GM23338 (cell line): ENCODE data around the gene MTRF1. TPM values are rescaled to one million over a fixed set of nuclear protein-coding genes. Genes with fewer than 3 reads are reported as not detected.

ENCODE experiments used
- ATAC-seq: fragments of 200-7000 bp; cut with Tn5 transposase; 3 replicates; pipeline ENCODE4 v1.9.1; 2020
- DNase-seq: peaks from one replicate; pipeline ENCODE4 v3.0.0-alpha.2; 2015; ENCODE audit warnings: low spot score
- H2AFZ ChIP-seq: fragments of 200-600 bp; sonication (generic); 2 replicates; pipeline ENCODE4 v1.8.0; 2016; ENCODE audit warnings: antibody characterized with exemption, mild to moderate bottlenecking, moderate library complexity
- H3F3A ChIP-seq: fragments of 200-600 bp; sonication (generic); replicated peaks from 2 replicates; pipeline ENCODE4 v1.8.0; 2017; ENCODE audit warnings: antibody characterized with exemption, mixed run types, low read depth
- H3K27ac ChIP-seq: fragments of 200-600 bp; sonication (generic); 2 replicates; pipeline ENCODE4 v1.6.1; 2016; ENCODE audit warnings: low read depth
- H3K27me3 ChIP-seq: fragments of 200-600 bp; sonication (generic); 2 replicates; pipeline ENCODE4 v1.8.0; 2016; ENCODE audit warnings: mild to moderate bottlenecking, mixed run types, moderate library complexity; ENCODE audit not compliant: insufficient read depth
- H3K36me3 ChIP-seq: fragments of 200-600 bp; sonication (generic); 2 replicates; pipeline ENCODE4 v1.8.0; 2016; ENCODE audit warnings: mild to moderate bottlenecking; ENCODE audit not compliant: insufficient read depth
- H3K4me1 ChIP-seq: fragments of 200-600 bp; sonication (generic); 2 replicates; pipeline ENCODE4 v1.8.0; 2016; ENCODE audit warnings: mild to moderate bottlenecking, moderate library complexity; ENCODE audit not compliant: insufficient read depth
- H3K4me2 ChIP-seq: fragments of 200-600 bp; sonication (generic); 2 replicates; pipeline ENCODE4 v1.7.1; 2017; ENCODE audit warnings: mixed run types
- H3K4me3 ChIP-seq: fragments of 200-600 bp; sonication (generic); 2 replicates; pipeline ENCODE4 v1.6.1; 2016; ENCODE audit warnings: mixed run types
- H3K79me2 ChIP-seq: fragments of 200-600 bp; sonication (generic); replicated peaks from 2 replicates; pipeline ENCODE4 v1.8.0; 2017; ENCODE audit warnings: mild to moderate bottlenecking; ENCODE audit not compliant: insufficient read depth
- H3K9me2 ChIP-seq: fragments of 200-600 bp; sonication (generic); 2 replicates; pipeline ENCODE4 v1.8.0; 2017; ENCODE audit not compliant: insufficient read depth
- H4K20me1 ChIP-seq: fragments of 200-600 bp; sonication (generic); replicated peaks from 2 replicates; pipeline ENCODE4 v1.8.0; 2017; ENCODE audit warnings: mild to moderate bottlenecking; ENCODE audit not compliant: insufficient read depth
- H3K27ac Mint-ChIP-seq: 2 replicates; pipeline ENCODE4 v1.8.0; 2020; ENCODE audit warnings: inconsistent platforms, mild to moderate bottlenecking, moderate library complexity, mixed read lengths
- H3K27me3 Mint-ChIP-seq: 3 replicates; pipeline ENCODE4 v1.8.0; 2022; ENCODE audit warnings: low read depth, mild to moderate bottlenecking, moderate library complexity, mixed read lengths, inconsistent platforms; ENCODE audit not compliant: insufficient read depth, poor library complexity
- H3K36me3 Mint-ChIP-seq: 3 replicates; pipeline ENCODE4 v1.8.0; 2021; ENCODE audit warnings: low read depth, mild to moderate bottlenecking, inconsistent platforms, moderate library complexity, mixed read lengths
- H3K4me1 Mint-ChIP-seq: 3 replicates; pipeline ENCODE4 v1.8.0; 2020; ENCODE audit warnings: mild to moderate bottlenecking, inconsistent platforms, mixed read lengths
- H3K4me3 Mint-ChIP-seq: 3 replicates; pipeline ENCODE4 v1.8.0; 2021; ENCODE audit warnings: moderate library complexity, mild to moderate bottlenecking, inconsistent platforms, mixed read lengths
- H3K9me3 Mint-ChIP-seq: 3 replicates; pipeline ENCODE4 v1.8.0; 2020; ENCODE audit warnings: moderate library complexity, mild to moderate bottlenecking, inconsistent platforms, mixed read lengths
- CREB1 ChIP-seq: fragments of 250-450 bp; sonication (Bioruptor Pico); IDR thresholded peaks from 2 replicates; pipeline ENCODE4 v1.5.0; 2020; ENCODE audit warnings: low read depth, mild to moderate bottlenecking, moderate library complexity
- EZH2 ChIP-seq: fragments of 200-600 bp; sonication (generic); IDR thresholded peaks from one replicate; pipeline ENCODE4 v1.8.0; 2017; ENCODE audit warnings: antibody characterized with exemption, mild to moderate bottlenecking, low read depth; ENCODE audit not compliant: unreplicated experiment
- EZH2phosphoT487 ChIP-seq: fragments of 200-600 bp; sonication (generic); IDR thresholded peaks from one replicate; pipeline ENCODE4 v1.8.1; 2018; ENCODE audit warnings: antibody characterized with exemption; ENCODE audit not compliant: unreplicated experiment
- JUNB ChIP-seq: IDR thresholded peaks from one replicate; pipeline ENCODE4 v1.6.1; 2016; ENCODE audit warnings: antibody characterized with exemption; ENCODE audit not compliant: unreplicated experiment
- NANOG ChIP-seq: IDR thresholded peaks from 2 replicates; pipeline ENCODE4 v1.6.1; 2016; ENCODE audit warnings: antibody characterized with exemption, borderline replicate concordance
- POLR2AphosphoS5 ChIP-seq: IDR thresholded peaks from 2 replicates; pipeline ENCODE4 v1.6.1; 2016; ENCODE audit warnings: antibody characterized with exemption, low read depth
- STAT1 ChIP-seq: IDR thresholded peaks from one replicate; pipeline ENCODE4 v1.6.1; 2016; ENCODE audit warnings: antibody characterized with exemption; ENCODE audit not compliant: unreplicated experiment
- ZNF114 ChIP-seq: fragments of 250-450 bp; sonication (Bioruptor Pico); IDR thresholded peaks from 2 replicates; pipeline ENCODE4 v1.5.0; 2020; ENCODE audit warnings: mild to moderate bottlenecking, moderate library complexity
- ZNF331 ChIP-seq: fragments of 250-450 bp; sonication (Bioruptor Pico); IDR thresholded peaks from 2 replicates; pipeline ENCODE4 v1.5.0; 2020; ENCODE audit warnings: low read depth, mild to moderate bottlenecking, moderate library complexity
- polyA plus RNA-seq: library from polyadenylated mRNA; unstranded; fragments of >200 nt; fragmentation: Nextera tagmentation; extraction: Ambion mirVana; gene quantifications from 2 replicates; pipeline ENCODE4 v1.2.1, GENCODE V29; 2016
- total RNA-seq: library from RNA; depleted of rRNA; stranded (reverse); fragments of >200 nt; shearing (Covaris generic); gene quantifications from 2 replicates; pipeline ENCODE4 v1.2.3, GENCODE V29; 2014
- TF ChIP-seq, protein P1 (sequence below): IDR thresholded peaks from 2 replicates; pipeline ENCODE4 v1.6.1; 2016; ENCODE audit warnings: antibody characterized with exemption
- TF ChIP-seq, protein P2 (sequence below), 2 experiments: fragments of 200-600 bp in 1 of 2; sonication (generic) in 1 of 2; conservative IDR thresholded peaks; 2 replicates each; pipeline versions ENCODE4 v1.5.1 to v1.6.1; 2016 to 2017; ENCODE audit warnings: antibody characterized with exemption in 2 of 2, low read depth in 2 of 2, mild to moderate bottlenecking in 2 of 2, moderate library complexity in 1 of 2
- TF ChIP-seq, protein P3 (sequence below): fragments of 250-450 bp; sonication (Bioruptor Pico); IDR thresholded peaks from 2 replicates; pipeline ENCODE4 v1.5.0; 2020; ENCODE audit warnings: mild to moderate bottlenecking, moderate library complexity
- TF ChIP-seq, protein P4 (sequence below): IDR thresholded peaks from one replicate; pipeline ENCODE4 v1.6.1; 2018; ENCODE audit warnings: antibody characterized with exemption; ENCODE audit not compliant: unreplicated experiment

MTRF1 gene
- total and polyA plus RNA-seq, 2 experiments from 2014 or later: 18.4 to 22.6 TPM

DNA sequence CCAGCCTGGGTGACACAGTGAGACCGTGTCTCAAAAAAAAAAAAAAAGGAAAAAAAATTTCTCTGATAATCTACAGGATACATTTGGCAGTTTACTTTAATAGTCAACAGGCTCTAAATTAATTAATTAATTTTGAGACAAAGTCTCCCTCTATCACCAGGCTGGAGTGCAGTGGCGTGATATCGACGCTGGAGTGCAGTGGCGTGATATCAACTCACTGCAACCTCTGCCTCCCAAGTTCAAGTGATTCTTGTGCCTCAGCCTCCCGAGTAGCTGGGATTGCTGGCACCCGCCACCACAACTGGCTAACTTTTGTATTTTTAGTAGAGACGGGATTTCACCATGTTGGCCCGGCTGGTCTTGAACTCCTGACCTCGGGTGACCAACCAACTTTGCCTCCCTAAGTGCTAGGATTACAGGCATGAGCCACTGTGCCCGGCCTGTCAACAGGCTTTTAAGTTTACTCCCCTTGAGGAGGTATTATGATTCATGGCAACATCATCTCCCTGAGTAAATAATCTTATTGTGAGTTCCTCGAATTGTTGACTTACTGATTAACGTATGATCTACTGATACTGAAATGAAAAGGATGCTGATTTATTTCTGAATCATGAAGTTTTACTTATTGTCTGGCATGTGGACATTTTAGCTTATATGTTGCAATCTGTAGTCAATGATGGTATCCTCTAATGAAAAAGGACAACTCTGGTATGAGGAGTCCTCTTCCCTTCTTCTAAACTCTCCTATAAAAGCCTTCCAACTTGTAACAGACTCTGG, 21.3 kb upstream of the MTRF1 start:
- TF ChIP-seq, protein P1, sequence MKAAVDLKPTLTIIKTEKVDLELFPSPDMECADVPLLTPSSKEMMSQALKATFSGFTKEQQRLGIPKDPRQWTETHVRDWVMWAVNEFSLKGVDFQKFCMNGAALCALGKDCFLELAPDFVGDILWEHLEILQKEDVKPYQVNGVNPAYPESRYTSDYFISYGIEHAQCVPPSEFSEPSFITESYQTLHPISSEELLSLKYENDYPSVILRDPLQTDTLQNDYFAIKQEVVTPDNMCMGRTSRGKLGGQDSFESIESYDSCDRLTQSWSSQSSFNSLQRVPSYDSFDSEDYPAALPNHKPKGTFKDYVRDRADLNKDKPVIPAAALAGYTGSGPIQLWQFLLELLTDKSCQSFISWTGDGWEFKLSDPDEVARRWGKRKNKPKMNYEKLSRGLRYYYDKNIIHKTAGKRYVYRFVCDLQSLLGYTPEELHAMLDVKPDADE: no peak
- TF ChIP-seq EZH2phosphoT487: no peak
- no peak for TF ChIP-seq NANOG
- TF ChIP-seq EZH2: no peak
- TF ChIP-seq, protein P2, sequence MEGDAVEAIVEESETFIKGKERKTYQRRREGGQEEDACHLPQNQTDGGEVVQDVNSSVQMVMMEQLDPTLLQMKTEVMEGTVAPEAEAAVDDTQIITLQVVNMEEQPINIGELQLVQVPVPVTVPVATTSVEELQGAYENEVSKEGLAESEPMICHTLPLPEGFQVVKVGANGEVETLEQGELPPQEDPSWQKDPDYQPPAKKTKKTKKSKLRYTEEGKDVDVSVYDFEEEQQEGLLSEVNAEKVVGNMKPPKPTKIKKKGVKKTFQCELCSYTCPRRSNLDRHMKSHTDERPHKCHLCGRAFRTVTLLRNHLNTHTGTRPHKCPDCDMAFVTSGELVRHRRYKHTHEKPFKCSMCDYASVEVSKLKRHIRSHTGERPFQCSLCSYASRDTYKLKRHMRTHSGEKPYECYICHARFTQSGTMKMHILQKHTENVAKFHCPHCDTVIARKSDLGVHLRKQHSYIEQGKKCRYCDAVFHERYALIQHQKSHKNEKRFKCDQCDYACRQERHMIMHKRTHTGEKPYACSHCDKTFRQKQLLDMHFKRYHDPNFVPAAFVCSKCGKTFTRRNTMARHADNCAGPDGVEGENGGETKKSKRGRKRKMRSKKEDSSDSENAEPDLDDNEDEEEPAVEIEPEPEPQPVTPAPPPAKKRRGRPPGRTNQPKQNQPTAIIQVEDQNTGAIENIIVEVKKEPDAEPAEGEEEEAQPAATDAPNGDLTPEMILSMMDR (conservative IDR thresholded peaks at IDR 0.05; ENCODE audit: low read depth in 2 of 2): no peak
- no peak for TF ChIP-seq CREB1 (CRISPR knock-in tag)
- TF ChIP-seq ZNF331 (CRISPR knock-in tag): no peak
- TF ChIP-seq ZNF114 (CRISPR knock-in tag): no peak
- TF ChIP-seq STAT1: no peak
- TF ChIP-seq, protein P3, sequence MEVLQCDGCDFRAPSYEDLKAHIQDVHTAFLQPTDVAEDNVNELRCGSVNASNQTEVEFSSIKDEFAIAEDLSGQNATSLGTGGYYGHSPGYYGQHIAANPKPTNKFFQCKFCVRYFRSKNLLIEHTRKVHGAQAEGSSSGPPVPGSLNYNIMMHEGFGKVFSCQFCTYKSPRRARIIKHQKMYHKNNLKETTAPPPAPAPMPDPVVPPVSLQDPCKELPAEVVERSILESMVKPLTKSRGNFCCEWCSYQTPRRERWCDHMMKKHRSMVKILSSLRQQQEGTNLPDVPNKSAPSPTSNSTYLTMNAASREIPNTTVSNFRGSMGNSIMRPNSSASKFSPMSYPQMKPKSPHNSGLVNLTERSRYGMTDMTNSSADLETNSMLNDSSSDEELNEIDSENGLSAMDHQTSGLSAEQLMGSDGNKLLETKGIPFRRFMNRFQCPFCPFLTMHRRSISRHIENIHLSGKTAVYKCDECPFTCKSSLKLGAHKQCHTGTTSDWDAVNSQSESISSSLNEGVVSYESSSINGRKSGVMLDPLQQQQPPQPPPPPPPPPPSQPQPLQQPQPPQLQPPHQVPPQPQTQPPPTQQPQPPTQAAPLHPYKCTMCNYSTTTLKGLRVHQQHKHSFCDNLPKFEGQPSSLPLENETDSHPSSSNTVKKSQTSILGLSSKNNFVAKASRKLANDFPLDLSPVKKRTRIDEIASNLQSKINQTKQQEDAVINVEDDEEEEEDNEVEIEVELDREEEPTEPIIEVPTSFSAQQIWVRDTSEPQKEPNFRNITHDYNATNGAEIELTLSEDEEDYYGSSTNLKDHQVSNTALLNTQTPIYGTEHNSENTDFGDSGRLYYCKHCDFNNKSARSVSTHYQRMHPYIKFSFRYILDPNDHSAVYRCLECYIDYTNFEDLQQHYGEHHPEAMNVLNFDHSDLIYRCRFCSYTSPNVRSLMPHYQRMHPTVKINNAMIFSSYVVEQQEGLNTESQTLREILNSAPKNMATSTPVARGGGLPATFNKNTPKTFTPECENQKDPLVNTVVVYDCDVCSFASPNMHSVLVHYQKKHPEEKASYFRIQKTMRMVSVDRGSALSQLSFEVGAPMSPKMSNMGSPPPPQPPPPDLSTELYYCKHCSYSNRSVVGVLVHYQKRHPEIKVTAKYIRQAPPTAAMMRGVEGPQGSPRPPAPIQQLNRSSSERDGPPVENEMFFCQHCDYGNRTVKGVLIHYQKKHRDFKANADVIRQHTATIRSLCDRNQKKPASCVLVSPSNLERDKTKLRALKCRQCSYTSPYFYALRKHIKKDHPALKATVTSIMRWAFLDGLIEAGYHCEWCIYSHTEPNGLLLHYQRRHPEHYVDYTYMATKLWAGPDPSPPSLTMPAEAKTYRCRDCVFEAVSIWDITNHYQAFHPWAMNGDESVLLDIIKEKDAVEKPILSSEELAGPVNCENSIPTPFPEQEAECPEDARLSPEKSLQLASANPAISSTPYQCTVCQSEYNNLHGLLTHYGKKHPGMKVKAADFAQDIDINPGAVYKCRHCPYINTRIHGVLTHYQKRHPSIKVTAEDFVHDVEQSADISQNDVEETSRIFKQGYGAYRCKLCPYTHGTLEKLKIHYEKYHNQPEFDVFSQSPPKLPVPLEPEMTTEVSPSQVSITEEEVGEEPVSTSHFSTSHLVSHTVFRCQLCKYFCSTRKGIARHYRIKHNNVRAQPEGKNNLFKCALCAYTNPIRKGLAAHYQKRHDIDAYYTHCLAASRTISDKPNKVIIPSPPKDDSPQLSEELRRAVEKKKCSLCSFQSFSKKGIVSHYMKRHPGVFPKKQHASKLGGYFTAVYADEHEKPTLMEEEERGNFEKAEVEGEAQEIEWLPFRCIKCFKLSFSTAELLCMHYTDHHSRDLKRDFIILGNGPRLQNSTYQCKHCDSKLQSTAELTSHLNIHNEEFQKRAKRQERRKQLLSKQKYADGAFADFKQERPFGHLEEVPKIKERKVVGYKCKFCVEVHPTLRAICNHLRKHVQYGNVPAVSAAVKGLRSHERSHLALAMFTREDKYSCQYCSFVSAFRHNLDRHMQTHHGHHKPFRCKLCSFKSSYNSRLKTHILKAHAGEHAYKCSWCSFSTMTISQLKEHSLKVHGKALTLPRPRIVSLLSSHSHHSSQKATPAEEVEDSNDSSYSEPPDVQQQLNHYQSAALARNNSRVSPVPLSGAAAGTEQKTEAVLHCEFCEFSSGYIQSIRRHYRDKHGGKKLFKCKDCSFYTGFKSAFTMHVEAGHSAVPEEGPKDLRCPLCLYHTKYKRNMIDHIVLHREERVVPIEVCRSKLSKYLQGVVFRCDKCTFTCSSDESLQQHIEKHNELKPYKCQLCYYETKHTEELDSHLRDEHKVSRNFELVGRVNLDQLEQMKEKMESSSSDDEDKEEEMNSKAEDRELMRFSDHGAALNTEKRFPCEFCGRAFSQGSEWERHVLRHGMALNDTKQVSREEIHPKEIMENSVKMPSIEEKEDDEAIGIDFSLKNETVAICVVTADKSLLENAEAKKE (CRISPR knock-in tag): no peak
- TF ChIP-seq POLR2AphosphoS5: no peak
- TF ChIP-seq JUNB: no peak
- TF ChIP-seq, protein P4, sequence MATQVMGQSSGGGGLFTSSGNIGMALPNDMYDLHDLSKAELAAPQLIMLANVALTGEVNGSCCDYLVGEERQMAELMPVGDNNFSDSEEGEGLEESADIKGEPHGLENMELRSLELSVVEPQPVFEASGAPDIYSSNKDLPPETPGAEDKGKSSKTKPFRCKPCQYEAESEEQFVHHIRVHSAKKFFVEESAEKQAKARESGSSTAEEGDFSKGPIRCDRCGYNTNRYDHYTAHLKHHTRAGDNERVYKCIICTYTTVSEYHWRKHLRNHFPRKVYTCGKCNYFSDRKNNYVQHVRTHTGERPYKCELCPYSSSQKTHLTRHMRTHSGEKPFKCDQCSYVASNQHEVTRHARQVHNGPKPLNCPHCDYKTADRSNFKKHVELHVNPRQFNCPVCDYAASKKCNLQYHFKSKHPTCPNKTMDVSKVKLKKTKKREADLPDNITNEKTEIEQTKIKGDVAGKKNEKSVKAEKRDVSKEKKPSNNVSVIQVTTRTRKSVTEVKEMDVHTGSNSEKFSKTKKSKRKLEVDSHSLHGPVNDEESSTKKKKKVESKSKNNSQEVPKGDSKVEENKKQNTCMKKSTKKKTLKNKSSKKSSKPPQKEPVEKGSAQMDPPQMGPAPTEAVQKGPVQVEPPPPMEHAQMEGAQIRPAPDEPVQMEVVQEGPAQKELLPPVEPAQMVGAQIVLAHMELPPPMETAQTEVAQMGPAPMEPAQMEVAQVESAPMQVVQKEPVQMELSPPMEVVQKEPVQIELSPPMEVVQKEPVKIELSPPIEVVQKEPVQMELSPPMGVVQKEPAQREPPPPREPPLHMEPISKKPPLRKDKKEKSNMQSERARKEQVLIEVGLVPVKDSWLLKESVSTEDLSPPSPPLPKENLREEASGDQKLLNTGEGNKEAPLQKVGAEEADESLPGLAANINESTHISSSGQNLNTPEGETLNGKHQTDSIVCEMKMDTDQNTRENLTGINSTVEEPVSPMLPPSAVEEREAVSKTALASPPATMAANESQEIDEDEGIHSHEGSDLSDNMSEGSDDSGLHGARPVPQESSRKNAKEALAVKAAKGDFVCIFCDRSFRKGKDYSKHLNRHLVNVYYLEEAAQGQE: no peak
- no peaks in the 10 kb centered on the region for H3K79me2 ChIP-seq
- H3F3A ChIP-seq: no peaks in the 10 kb centered on the region
- no peaks in the 10 kb centered on the region for H3K27me3 ChIP-seq
- H3K9me2 ChIP-seq: peaks cover 6% of the 10 kb centered on the region
- Mint-ChIP-seq H3K4me1 (peaks cover 17% of the 10 kb centered on the region), H3K36me3 (peaks cover 3% of the 10 kb centered on the region; the same call in 1 of the 3 replicates), H3K9me3 (peaks cover 4% of the 10 kb centered on the region; the same call in 1 of the 3 replicates), H3K27me3 (peaks cover 5% of the 10 kb centered on the region), H3K4me3 (no peak overlapping the region), H3K27ac (no peak overlapping the region)
- H3K36me3 ChIP-seq: no peaks in the 10 kb centered on the region
- H2AFZ ChIP-seq: no peak overlapping the region
- H3K4me1 ChIP-seq: peaks cover 19% of the 10 kb centered on the region
- no peak overlapping the region for H3K27ac ChIP-seq
- H4K20me1 ChIP-seq: no peaks in the 10 kb centered on the region
- ATAC-seq (no peak), DNase-seq (no peak)
- no peak overlapping the region for H3K4me2 ChIP-seq
- no peak overlapping the region for H3K4me3 ChIP-seq
